Measurements from ENCODE around the gene GPR176.

Gene GPR176

GRCh38 chr15:39920510-39921273, 626 bp upstream of the GPR176 start (continued):
- no peak for TF ChIP-seq ZNF623 (tag by site-specific recombination; IDR thresholded peaks at IDR 0.05)
- TF ChIP-seq ZNF670 (tag by site-specific recombination; IDR thresholded peaks at IDR 0.05; ENCODE audit: low read depth): no peak
- TF ChIP-seq ZNF610 (tag by site-specific recombination; IDR thresholded peaks at IDR 0.05; ENCODE audit: borderline replicate concordance): no peak
- no peak for TF ChIP-seq TSHZ1 (tag by site-specific recombination; IDR thresholded peaks at IDR 0.05; ENCODE audit: borderline replicate concordance)
- TF ChIP-seq ZNF394 (tag by site-specific recombination; IDR thresholded peaks at IDR 0.05; ENCODE audit: borderline replicate concordance): no peak
- no peak for TF ChIP-seq ZNF174 (tag by site-specific recombination; IDR thresholded peaks at IDR 0.05)
- peak; percentile 44 for TF ChIP-seq SP2 (tag by site-specific recombination; IDR thresholded peaks at IDR 0.05)
- peak; percentile 90 for TF ChIP-seq SCRT2 (tag by site-specific recombination; IDR thresholded peaks at IDR 0.05)
- TF ChIP-seq ZNF148 (tag by site-specific recombination; IDR thresholded peaks at IDR 0.05; ENCODE audit: borderline replicate concordance): no peak
- TF ChIP-seq TCF7L2 (IDR thresholded peaks at IDR 0.05; ENCODE audit: borderline replicate concordance, low read depth, low read length): no peak
- TF ChIP-seq ZBTB26 (tag by site-specific recombination; optimal IDR thresholded peaks at IDR 0.05): peak; percentile 60
- TF ChIP-seq GLIS2 (tag by site-specific recombination; IDR thresholded peaks at IDR 0.05): peak; percentile 78
- TF ChIP-seq ZXDB (tag by site-specific recombination; IDR thresholded peaks at IDR 0.05): peak; percentile 87
- no peak for TF ChIP-seq ZNF138 (tag by site-specific recombination; IDR thresholded peaks at IDR 0.05; ENCODE audit: borderline replicate concordance)
- no peak for TF ChIP-seq TRIM28 (IDR thresholded peaks at IDR 0.05; ENCODE audit: borderline replicate concordance, low read length)

- no peaks in the 10 kb centered on the region for H3K9me3 ChIP-seq (ENCODE audit: control insufficient read depth, insufficient read depth, low read depth, low read length)
- no peak overlapping the region; the same call in 1 of the 2 replicates for H3K27ac ChIP-seq (ENCODE audit: extremely low read depth, low read depth, low read length)
- ChIA-PET CTCF (no interaction called here), POLR2A (interaction anchor here (0.9 kb wide), 2 partner anchors 15 to 137 kb away, joined by 4 read pairs; partner anchors contain the start of genes EIF2AK4 and FSIP1)
- H3K4me3 ChIP-seq (ENCODE audit: low read depth, low read length): peak overlapping the region; percentile 60
- no peaks in the 10 kb centered on the region for H3K36me3 ChIP-seq (ENCODE audit: control insufficient read depth in 2 of 2, insufficient read depth in 1 of 2, low read length in 2 of 2)
- no peaks in the 10 kb centered on the region for H3K4me1 ChIP-seq (ENCODE audit: control insufficient read depth, insufficient read depth, low read length)
- no peak for TF ChIP-seq ZBTB11 (tag by site-specific recombination; conservative IDR thresholded peaks at IDR 0.05; ENCODE audit: low read depth)
- no peak for TF ChIP-seq HOXC10 (CRISPR knock-in tag; IDR thresholded peaks at IDR 0.05)
- no peak for TF ChIP-seq ZNF555 (tag by site-specific recombination; conservative IDR thresholded peaks at IDR 0.05)
- TF ChIP-seq MEIS1 (CRISPR knock-in tag; IDR thresholded peaks at IDR 0.05; ENCODE audit: borderline replicate concordance): no peak
- no peak for TF ChIP-seq GFI1B (tag by site-specific recombination; IDR thresholded peaks at IDR 0.05)
- TF ChIP-seq ZNF335 (tag by site-specific recombination; conservative IDR thresholded peaks at IDR 0.05): no peak
- no peak for TF ChIP-seq OSR2 (tag by site-specific recombination; IDR thresholded peaks at IDR 0.05)
- TF ChIP-seq ZNF248 (tag by site-specific recombination; IDR thresholded peaks at IDR 0.05): no peak
- TF ChIP-seq ZNF843 (tag by site-specific recombination; IDR thresholded peaks at IDR 0.05): no peak
- no peak for TF ChIP-seq ZNF324 (tag by site-specific recombination; IDR thresholded peaks at IDR 0.05)
- TF ChIP-seq ZNF768 (tag by site-specific recombination; IDR thresholded peaks at IDR 0.05): no peak
- no peak for TF ChIP-seq ZNF121 (tag by site-specific recombination; IDR thresholded peaks at IDR 0.05)
- no peak for TF ChIP-seq ZNF112 (tag by site-specific recombination; IDR thresholded peaks at IDR 0.05)
These were observed 687 bp downstream of the GPR176 start for GRCh38 chr15:39919411-39919747.
